AG10803 (cell line): Measurements from ENCODE around the gene SLC9A3.
A peak's percentile ranks its signal among the peaks of the same experiment; 100 is the strongest.

ENCODE experiments used
- DNase-seq: peaks from one replicate; pipeline ENCODE4 v3.0.0; 2010; ENCODE audit warnings: low read depth
- H3K4me3 ChIP-seq: 2 replicates; pipeline ENCODE4 v1.5.1; 2011; ENCODE audit warnings: mild to moderate bottlenecking, low read length, control low read depth
- CTCF ChIP-seq: conservative IDR thresholded peaks from 2 replicates; pipeline ENCODE4 v1.5.1; 2011; ENCODE audit warnings: mild to moderate bottlenecking, low read length, control low read depth, inconsistent platforms

Gene SLC9A3

GRCh38 chr5:430214-430925 lies 93.9 kb downstream of the SLC9A3 start:
- DNase-seq, result no peak
- no peak for TF ChIP-seq CTCF
- no peak overlapping the region for H3K4me3 ChIP-seq

- TF ChIP-seq CTCF, result no peak
- no peak overlapping the region for H3K4me3 ChIP-seq
- DNase-seq, result peak; percentile 83
These were observed 94.6 kb downstream of the SLC9A3 start for GRCh38 chr5:429453-430188.

- TF ChIP-seq CTCF, result no peak
- no peak overlapping the region for H3K4me3 ChIP-seq
- no peak for DNase-seq
These were observed 95.3 kb downstream of the SLC9A3 start for GRCh38 chr5:428754-429452.

- H3K4me3 ChIP-seq, result no peak overlapping the region
- TF ChIP-seq CTCF, result no peak
- DNase-seq, result no peak
These were observed 96.0 kb downstream of the SLC9A3 start for GRCh38 chr5:428219-428618.

- no peak for DNase-seq
- TF ChIP-seq CTCF, result no peak
These were observed 96.7 kb downstream of the SLC9A3 start for GRCh38 chr5:427415-428087.

GRCh38 chr5:426392-426976 lies 97.8 kb downstream of the SLC9A3 start:
- TF ChIP-seq CTCF, result no peak
- DNase-seq, result no peak
- H3K4me3 ChIP-seq, result no peak overlapping the region

More at GRCh38 chr5:427415-428087, 96.7 kb downstream of the SLC9A3 start:
- no peak overlapping the region for H3K4me3 ChIP-seq
